Subcutaneous abdominal adipose tissue (tissue), 5 donors: ENCODE data around the gene PCDHB1.
A peak's percentile ranks its signal among the peaks of the same experiment; 100 is the strongest.
"Not testable (repeated sequence)": the region's sequence is repeated elsewhere in the genome, so short reads cannot be mapped to it uniquely, and the experiment has no call there.

Experiments used
- H3K27ac ChIP-seq: one replicate; pipeline ENCODE4 v1.7.0; 2013; ENCODE audit warnings: low read depth, mild to moderate bottlenecking, inconsistent platforms, low read length, moderate library complexity
- H3K27me3 ChIP-seq, 5 donors: one replicate each; pipeline ENCODE4 v1.7.0; 2013; ENCODE audit warnings: low read length in 5 of 5, inconsistent platforms in 1 of 5; ENCODE audit not compliant: control insufficient read depth in 5 of 5, insufficient read depth in 4 of 5
- H3K36me3 ChIP-seq, 5 donors: one replicate each; pipeline ENCODE4 v1.7.0; 2013; ENCODE audit warnings: low read length in 5 of 5; ENCODE audit not compliant: control insufficient read depth in 5 of 5, insufficient read depth in 5 of 5
- H3K4me1 ChIP-seq, 5 donors: one replicate each; pipeline ENCODE4 v1.7.0; 2013; ENCODE audit warnings: low read length in 5 of 5, mild to moderate bottlenecking in 3 of 5, moderate library complexity in 1 of 5; ENCODE audit not compliant: control insufficient read depth in 5 of 5, insufficient read depth in 5 of 5
- H3K4me3 ChIP-seq, 5 donors: one replicate each; pipeline ENCODE4 v1.7.0; 2013; ENCODE audit warnings: low read length in 5 of 5, low read depth in 1 of 5
- H3K9ac ChIP-seq, 5 donors: one replicate each; pipeline ENCODE4 v1.7.0; 2013; ENCODE audit warnings: low read length in 5 of 5, mild to moderate bottlenecking in 4 of 5, moderate library complexity in 3 of 5
- H3K9me3 ChIP-seq, 5 donors: one replicate each; pipeline ENCODE4 v1.7.0; 2013; ENCODE audit warnings: low read length in 5 of 5; ENCODE audit not compliant: control insufficient read depth in 5 of 5
- donor health status: healthy.
- donor health status: healthy.
- donor health status: healthy.
- donor health status: healthy.
- donor health status: healthy.

PCDHB1 gene

GRCh38 chr5:141101059-141101458 is 49.9 kb downstream of the PCDHB1 start:
- Histone ChIP-seq H3K9ac (no peak overlapping the region), H3K9me3 (peaks cover 4 to 23% (median 14%) of the 10 kb centered on the region in 5 donors), H3K4me1 (peaks cover 0 to 8% (median 0%) of the 10 kb centered on the region in 5 donors), H3K27me3 (peaks cover 0 to 9% (median 0%) of the 10 kb centered on the region in 5 donors), H3K4me3 (peak overlapping the region; percentile 56 to 67 (median 66)), H3K27ac (no peak overlapping the region), H3K36me3 (no peaks in the 10 kb centered on the region)

GRCh38 chr5:141102070-141102469 is 50.9 kb downstream of the PCDHB1 start:
- H3K9ac ChIP-seq, H3K36me3 ChIP-seq, H3K4me3 ChIP-seq, H3K27me3 ChIP-seq, H3K27ac ChIP-seq, H3K4me1 ChIP-seq: not testable (repeated sequence)
- peaks cover 4 to 23% (median 13%) of the 10 kb centered on the region in 5 donors for H3K9me3 ChIP-seq

GRCh38 chr5:141102471-141102870 is 51.3 kb downstream of the PCDHB1 start:
- H3K4me3 ChIP-seq, H3K36me3 ChIP-seq, H3K27ac ChIP-seq, H3K27me3 ChIP-seq, H3K9ac ChIP-seq, H3K4me1 ChIP-seq: not testable (repeated sequence)
- H3K9me3 ChIP-seq: peaks cover 4 to 23% (median 13%) of the 10 kb centered on the region in 5 donors

- no peak overlapping the region for H3K9ac ChIP-seq
- H3K4me3 ChIP-seq: no peak overlapping the region
- H3K27ac ChIP-seq: no peak overlapping the region
- H3K36me3 ChIP-seq: no peaks in the 10 kb centered on the region
- peaks cover 2 to 27% (median 15%) of the 10 kb centered on the region in 5 donors for H3K9me3 ChIP-seq
- peaks cover 0 to 4% (median 0%) of the 10 kb centered on the region in 5 donors for H3K27me3 ChIP-seq
- H3K4me1 ChIP-seq: peaks cover 0 to 7% (median 0%) of the 10 kb centered on the region in 5 donors
Measured at GRCh38 chr5:141105350-141105749, 54.2 kb downstream of the PCDHB1 start.
